GM19397 (cell line): ENCODE data around the gene OSR1.

Experiments used
- ATAC-seq: cut with Tn5 transposase; IDR thresholded peaks from one replicate; pipeline ENCODE4 v1.9.1; 2021; ENCODE audit warnings: mild to moderate bottlenecking, moderate library complexity; ENCODE audit not compliant: unreplicated experiment

OSR1 gene

GRCh38 chr2:19359456-19359855, 1.0 kb upstream of the OSR1 start:
- no peak for ATAC-seq

DNA sequence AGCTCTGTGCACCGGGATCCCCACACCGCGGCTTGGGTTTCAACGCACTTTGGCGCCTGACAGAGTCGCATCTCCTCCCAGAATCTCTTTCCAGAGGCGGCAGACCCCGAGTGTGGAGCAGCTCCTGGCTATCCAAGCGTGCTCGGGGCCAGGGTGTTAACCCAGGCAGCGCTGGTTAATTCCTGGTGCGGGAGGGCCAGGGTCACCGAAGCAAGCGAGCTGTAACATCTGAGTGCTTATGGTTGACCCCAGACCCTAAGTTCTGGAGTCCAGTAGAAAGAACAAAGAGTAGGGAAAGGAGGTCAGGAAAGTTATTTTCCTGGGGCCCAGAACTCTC, 566 bp upstream of the OSR1 start:
- ATAC-seq = no peak

DNA sequence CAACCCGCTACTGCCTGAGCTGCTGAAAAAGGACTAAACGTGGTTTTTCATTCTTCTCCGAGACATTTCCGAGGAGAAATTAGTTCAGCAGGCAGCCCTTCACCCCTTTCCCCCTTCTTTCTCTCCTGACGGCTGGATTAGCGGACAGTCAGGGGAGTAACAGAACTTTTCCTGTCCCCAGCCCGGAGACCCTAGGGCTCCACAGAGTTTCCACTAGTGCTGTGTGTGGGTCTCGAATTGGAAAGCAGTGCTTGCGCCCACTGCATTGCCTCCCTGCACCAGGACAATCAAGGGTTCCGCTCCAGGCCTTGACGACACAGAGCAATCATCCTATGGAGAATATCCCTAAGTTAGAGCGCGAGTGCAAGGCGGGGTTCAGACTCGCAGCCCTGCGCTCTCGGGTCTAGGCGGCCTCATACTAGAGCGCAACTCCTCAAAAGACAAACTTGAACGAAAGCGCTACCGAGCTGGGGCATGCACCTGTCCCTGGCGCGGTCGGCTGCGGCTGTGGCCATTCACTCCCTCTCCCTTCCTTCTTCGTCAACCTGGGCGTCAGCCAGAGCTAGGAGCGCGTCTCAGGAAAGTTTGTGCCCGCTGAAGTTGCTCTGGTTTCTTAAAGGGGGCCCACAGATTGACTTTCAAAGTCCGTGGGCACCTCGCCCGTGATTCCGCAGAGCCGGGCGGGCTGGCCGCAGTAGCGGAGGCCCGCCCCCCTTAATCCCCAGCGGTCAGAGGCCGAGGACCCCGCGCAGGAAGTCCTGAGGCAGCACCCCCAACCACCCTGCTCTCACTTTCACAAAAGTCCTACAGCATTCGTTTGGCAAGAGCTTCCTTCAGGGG, 801 bp downstream of the OSR1 start:
- ATAC-seq = no peak

DNA sequence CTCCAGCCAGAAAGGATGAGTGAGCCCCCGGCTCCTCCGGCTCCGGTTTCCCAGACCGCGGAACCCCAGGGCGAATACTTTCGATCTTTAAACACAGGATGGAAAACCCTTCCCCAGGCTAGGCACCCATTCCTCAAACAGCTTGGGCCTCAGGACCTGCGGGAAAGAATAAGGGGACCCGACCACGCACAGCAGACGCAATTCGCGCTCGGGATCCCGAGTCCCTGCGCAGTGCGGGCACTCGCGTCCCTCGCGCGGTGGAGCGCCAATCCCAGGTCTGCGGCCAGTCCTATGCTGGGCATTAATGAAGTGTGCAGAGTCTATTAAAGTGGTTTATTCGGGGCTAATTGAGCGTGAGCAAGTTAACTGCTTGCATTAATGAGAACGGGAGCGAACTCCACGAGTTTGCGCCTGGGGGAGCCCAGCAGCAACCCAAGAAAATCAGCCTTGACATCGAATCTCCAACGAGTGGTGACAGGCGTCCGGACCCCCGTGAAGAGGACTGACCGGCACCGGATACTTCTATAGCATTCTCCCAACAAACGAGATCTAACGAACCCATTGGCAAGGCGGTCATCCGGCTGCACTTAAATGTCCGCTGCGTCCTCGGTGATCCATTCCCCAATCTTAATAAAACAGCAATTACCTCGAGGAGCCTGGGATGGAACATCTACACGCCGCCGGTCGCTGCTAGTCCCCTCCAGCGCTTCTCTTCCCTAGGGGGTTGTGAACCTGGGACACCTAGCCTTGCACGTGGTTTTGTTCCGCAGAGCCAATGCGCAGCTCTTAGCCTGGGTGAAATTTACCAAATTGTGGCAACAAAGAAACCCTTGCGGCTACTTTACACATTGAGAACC, 1.6 kb downstream of the OSR1 start:
- no peak for ATAC-seq

- ATAC-seq = no peak
Measured at GRCh38 chr2:19355931-19356544, 2.4 kb downstream of the OSR1 start.

GRCh38 chr2:19355416-19355821, 3.0 kb downstream of the OSR1 start:
- no peak for ATAC-seq

- no peak for ATAC-seq
Measured at GRCh38 chr2:19355014-19355405, 3.4 kb downstream of the OSR1 start.

DNA sequence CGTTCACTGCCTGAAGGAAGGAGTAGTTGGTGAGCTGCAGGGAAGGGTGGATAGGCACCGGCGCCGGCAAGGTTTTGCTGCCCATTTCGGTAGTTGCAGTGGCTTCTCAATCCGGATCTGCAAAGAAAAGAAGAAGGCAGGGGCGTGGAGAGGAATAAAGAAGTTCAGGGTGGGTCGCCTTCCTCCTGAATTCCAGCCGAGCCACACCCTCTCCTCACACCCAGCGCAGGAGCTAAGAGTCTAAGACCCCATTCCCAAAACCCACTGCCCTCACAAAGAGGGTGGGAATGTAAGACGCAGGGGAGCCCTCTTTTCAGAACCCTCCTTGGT, 4.7 kb downstream of the OSR1 start:
- no peak for ATAC-seq

GRCh38 chr2:19352946-19353720, 5.3 kb downstream of the OSR1 start:
- no peak for ATAC-seq

DNA sequence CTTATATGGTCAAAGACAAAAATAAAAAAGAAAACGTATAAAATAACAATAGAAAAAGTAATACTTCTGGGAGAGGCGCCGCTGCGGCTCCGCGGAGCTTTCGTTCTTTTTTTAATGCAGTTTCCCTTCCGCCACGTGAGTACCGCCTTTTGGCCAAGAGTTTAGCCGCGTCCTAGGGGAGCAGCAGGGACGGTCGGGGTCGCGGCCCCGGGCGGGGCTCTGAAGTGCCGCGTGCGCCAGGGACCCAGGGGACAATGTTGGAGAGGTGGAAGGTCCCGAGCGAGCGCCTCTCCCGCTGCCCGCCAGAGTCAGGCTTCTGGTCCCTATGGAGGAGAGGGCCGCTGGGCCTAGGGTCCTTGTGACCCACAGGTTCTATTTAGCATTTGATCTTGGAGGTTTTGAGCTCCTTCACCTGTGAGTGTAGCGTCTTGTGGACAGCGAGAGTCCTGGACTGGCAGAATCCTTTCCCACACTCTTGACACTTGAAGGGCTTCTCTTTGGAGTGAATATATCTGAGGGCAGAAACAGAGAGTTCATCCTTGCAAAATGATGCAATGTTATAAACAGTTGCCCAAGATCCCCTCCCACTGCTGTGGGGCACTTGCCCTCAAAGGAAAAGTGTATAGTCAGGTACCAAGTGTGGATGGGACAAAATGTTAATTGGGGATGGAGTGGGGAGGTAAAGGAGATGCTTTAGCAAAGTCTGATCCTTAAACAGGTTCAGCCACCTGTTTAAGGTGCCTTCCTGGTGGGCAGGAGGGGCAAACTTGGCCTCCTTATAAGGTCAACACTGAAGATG, 6.3 kb downstream of the OSR1 start:
- no peak for ATAC-seq

GRCh38 chr2:19351499-19351898, 6.9 kb downstream of the OSR1 start:
- ATAC-seq = no peak

GRCh38 chr2:19350678-19351401, 7.6 kb downstream of the OSR1 start:
- ATAC-seq = no peak

- ATAC-seq = no peak
Measured at GRCh38 chr2:19349911-19350677, 8.3 kb downstream of the OSR1 start.

DNA sequence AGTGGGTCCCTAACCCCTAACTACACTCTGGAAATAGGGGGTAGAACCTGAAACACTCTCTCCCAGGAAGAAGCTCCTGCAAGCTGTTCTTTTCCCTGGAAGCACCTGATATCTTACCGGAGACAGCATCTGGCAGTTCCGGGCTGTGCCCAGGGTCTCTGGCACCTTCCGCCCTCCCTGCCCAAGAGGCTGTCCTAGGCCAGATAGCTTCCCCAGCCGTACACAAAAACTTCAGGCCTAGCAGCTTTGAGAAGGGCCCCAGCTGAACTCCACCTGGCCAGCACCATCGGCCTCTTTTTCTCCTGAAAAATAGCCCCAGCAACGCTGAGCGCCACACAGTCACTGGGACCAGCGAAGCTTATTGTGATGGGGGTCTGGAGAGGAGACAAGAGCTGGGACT, 9.7 kb downstream of the OSR1 start:
- ATAC-seq = no peak

GRCh38 chr2:19347619-19348562, 10.5 kb downstream of the OSR1 start:
- ATAC-seq = peak; percentile 96

- ATAC-seq = peak; percentile 5
Measured at GRCh38 chr2:19346983-19347618, 11.3 kb downstream of the OSR1 start.

- no peak for ATAC-seq
Measured at GRCh38 chr2:19337742-19338141, 20.7 kb downstream of the OSR1 start.
